Endodermal cell (in vitro differentiated cells): ENCODE data around the gene LAMB3. TPM values are rescaled to one million over a fixed set of nuclear protein-coding genes. Genes with fewer than 3 reads are reported as not detected.
A peak's percentile ranks its signal among the peaks of the same experiment; 100 is the strongest.

Experiments used
- DNase-seq: peaks from one replicate; pipeline ENCODE4 v3.0.0-alpha.2; 2017
- H3K27ac ChIP-seq: 2 replicates; pipeline ENCODE4 v1.5.1; 2013; ENCODE audit warnings: mild to moderate bottlenecking, low read depth, low read length, moderate library complexity
- H3K27me3 ChIP-seq: 2 replicates; pipeline ENCODE4 v1.6.1; 2013; ENCODE audit warnings: mild to moderate bottlenecking, low read length, moderate library complexity; ENCODE audit not compliant: insufficient read depth, control insufficient read depth, poor library complexity, severe bottlenecking
- H3K36me3 ChIP-seq: 2 replicates; pipeline ENCODE4 v1.7.0; 2013; ENCODE audit warnings: mild to moderate bottlenecking, low read length, moderate library complexity; ENCODE audit not compliant: control insufficient read depth, insufficient read depth
- H3K4me1 ChIP-seq: one replicate; pipeline ENCODE4 v1.7.0; 2013; ENCODE audit warnings: low read length; ENCODE audit not compliant: control insufficient read depth, insufficient read depth
- H3K4me3 ChIP-seq: 2 replicates; pipeline ENCODE4 v1.5.1; 2013; ENCODE audit warnings: mild to moderate bottlenecking, low read length, moderate library complexity
- H3K9ac ChIP-seq: 2 replicates; pipeline ENCODE4 v1.6.1; 2013; ENCODE audit warnings: mild to moderate bottlenecking, low read length, moderate library complexity; ENCODE audit not compliant: poor library complexity, severe bottlenecking; ENCODE audit errors: extremely low read depth
- H3K9me3 ChIP-seq: 2 replicates; pipeline ENCODE4 v1.6.1; 2013; ENCODE audit warnings: mild to moderate bottlenecking, low read length, moderate library complexity; ENCODE audit not compliant: control insufficient read depth
- H3K27ac Mint-ChIP-seq: 2 replicates; pipeline ENCODE4 v1.8.0; 2020; ENCODE audit warnings: mixed read lengths
- H3K27me3 Mint-ChIP-seq: 2 replicates; pipeline ENCODE4 v1.8.0; 2021; ENCODE audit warnings: mild to moderate bottlenecking, mixed read lengths; ENCODE audit not compliant: insufficient read depth
- H3K36me3 Mint-ChIP-seq: 2 replicates; pipeline ENCODE4 v1.8.0; 2020; ENCODE audit warnings: low read depth, mixed read lengths
- H3K4me1 Mint-ChIP-seq: 2 replicates; pipeline ENCODE4 v1.8.0; 2020; ENCODE audit warnings: mixed read lengths
- H3K4me3 Mint-ChIP-seq: 2 replicates; pipeline ENCODE4 v1.8.0; 2020; ENCODE audit warnings: mild to moderate bottlenecking, moderate library complexity, mixed read lengths
- H3K9me3 Mint-ChIP-seq: 2 replicates; pipeline ENCODE4 v1.8.0; 2020; ENCODE audit warnings: mild to moderate bottlenecking, mixed read lengths
- WGBS, 2 experiments: methylation state at CpG; one replicate each; pipeline versions ENCODE4 v1.1.5 to v1.1.7; 2013; ENCODE audit warnings: missing lambda C conversion rate in 2 of 2, mixed read lengths in 1 of 2; ENCODE audit not compliant: insufficient coverage in 1 of 2, insufficient read length in 1 of 2; 5-methylcytosine and 5-hydroxymethylcytosine counted together
- microRNA-seq: library from miRNA; unstranded; fragments of <30 nt; microRNA quantifications from one replicate; pipeline ENCODE4 v1.2.0, GENCODE V29; 2020; ENCODE audit warnings: borderline microRNAs expressed
- total RNA-seq, 2 donors: library from RNA; stranded (reverse); fragmentation: NEBNext Ultra II Directional in 1 of 2; extraction: Animal tissue kit (Norgen Biotek cat#: 25700) in 1 of 2; gene quantifications; 2 replicates in 1 of 2; 3 replicates in 1 of 2; pipeline ENCODE4 v1.2.1, GENCODE V29; 2021
- TF ChIP-seq, protein P1 (sequence below): fragments of 200-600 bp; sonication (generic); conservative IDR thresholded peaks from 2 replicates; pipeline ENCODE4 v1.5.0; 2021; ENCODE audit warnings: antibody characterized with exemption, mild to moderate bottlenecking

LAMB3 gene
- total RNA-seq, 2 donors from 2014 or later, result 0.53 to 1.9 TPM

DNA sequence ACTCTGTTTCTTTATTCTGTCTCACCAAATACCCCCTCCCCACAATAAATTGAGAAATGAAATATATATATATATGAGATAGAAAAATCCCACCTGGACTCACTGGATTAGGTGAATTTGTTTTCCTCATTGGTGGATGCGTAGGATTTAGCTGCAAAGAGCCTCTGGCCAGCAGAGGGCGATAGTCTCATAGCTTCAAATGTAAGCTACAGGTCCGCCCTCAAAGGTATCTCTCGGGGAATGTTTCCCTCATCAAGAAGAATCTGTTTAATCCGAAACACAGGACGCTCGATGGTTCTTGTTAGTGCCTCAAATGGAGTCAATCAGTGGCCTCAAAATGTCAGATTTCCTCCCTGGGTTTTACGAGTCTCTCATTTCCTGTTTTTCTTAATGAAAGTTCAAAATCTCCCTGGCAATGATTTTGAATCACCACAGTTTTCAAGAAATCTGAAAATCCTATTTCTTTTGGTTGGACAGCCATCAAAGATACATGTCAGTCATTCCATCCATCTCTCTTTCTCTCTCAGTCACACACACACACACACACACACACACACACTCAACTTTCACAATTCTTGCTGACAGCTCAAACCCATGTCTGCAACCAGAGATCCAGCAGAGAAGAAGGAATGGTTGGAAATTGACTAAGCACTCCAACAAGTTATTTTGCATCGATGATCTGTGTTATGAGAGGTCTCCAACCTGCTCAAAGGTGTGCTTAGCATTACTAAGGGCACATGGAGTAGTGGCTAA lies 82.6 kb downstream of the LAMB3 start:
- TF ChIP-seq, protein P1, sequence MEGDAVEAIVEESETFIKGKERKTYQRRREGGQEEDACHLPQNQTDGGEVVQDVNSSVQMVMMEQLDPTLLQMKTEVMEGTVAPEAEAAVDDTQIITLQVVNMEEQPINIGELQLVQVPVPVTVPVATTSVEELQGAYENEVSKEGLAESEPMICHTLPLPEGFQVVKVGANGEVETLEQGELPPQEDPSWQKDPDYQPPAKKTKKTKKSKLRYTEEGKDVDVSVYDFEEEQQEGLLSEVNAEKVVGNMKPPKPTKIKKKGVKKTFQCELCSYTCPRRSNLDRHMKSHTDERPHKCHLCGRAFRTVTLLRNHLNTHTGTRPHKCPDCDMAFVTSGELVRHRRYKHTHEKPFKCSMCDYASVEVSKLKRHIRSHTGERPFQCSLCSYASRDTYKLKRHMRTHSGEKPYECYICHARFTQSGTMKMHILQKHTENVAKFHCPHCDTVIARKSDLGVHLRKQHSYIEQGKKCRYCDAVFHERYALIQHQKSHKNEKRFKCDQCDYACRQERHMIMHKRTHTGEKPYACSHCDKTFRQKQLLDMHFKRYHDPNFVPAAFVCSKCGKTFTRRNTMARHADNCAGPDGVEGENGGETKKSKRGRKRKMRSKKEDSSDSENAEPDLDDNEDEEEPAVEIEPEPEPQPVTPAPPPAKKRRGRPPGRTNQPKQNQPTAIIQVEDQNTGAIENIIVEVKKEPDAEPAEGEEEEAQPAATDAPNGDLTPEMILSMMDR, result peak; percentile 95
- Mint-ChIP-seq H3K4me3 (no peak overlapping the region), H3K36me3 (no peaks in the 10 kb centered on the region), H3K27me3 (peaks cover 55% of the 10 kb centered on the region), H3K9me3 (no peaks in the 10 kb centered on the region), H3K27ac (no peak overlapping the region), H3K4me1 (peaks cover 5% of the 10 kb centered on the region)
- no peaks in the 10 kb centered on the region for H3K36me3 ChIP-seq
- peaks cover 2% of the 10 kb centered on the region for H3K4me1 ChIP-seq
- H3K27ac ChIP-seq, result no peak overlapping the region
- peak; percentile 94 for DNase-seq
- no peak overlapping the region for H3K9ac ChIP-seq
- 29 to 31% methylated on average over 8 to 9 of the region's 9 CpGs for WGBS, 2 experiments
- peaks cover 33% of the 10 kb centered on the region for H3K27me3 ChIP-seq
- H3K4me3 ChIP-seq, result no peak overlapping the region
- H3K9me3 ChIP-seq, result no peaks in the 10 kb centered on the region

DNA sequence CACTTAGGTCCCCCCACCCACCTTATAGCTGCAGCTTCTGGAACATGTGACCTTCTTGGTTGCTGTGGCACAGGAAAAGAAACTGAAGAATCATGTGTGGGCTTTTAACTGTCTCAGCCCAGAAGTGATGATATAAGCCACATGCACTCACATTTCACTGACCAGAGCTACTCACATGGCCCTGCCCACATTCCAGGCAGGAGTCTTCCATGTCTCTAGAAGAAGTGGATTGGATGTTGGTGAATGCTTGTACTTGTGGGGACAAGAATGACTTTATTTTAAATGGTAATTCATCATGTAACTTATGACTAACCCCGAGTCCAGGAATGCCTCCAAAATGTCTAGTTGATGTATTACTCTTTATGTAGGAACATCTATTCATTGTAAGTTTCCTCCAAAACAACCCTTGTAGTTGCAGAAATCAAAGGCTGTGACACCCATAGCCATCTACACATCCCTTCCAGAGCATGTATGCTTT lies 84.5 kb downstream of the LAMB3 start:
- Histone ChIP-seq H3K27me3 (peaks cover 20% of the 10 kb centered on the region), H3K4me1 (peaks cover 2% of the 10 kb centered on the region), H3K9ac (no peak overlapping the region), H3K27ac (no peak overlapping the region), H3K4me3 (no peak overlapping the region), H3K9me3 (no peaks in the 10 kb centered on the region), H3K36me3 (no peaks in the 10 kb centered on the region)
- Mint-ChIP-seq H3K27ac (no peak overlapping the region), H3K4me3 (no peak overlapping the region), H3K4me1 (peaks cover 5% of the 10 kb centered on the region), H3K9me3 (no peaks in the 10 kb centered on the region), H3K27me3 (peaks cover 41% of the 10 kb centered on the region), H3K36me3 (no peaks in the 10 kb centered on the region)
- no peak for DNase-seq
- WGBS, 2 experiments, result 64% methylated on average over 1 of the region's 1 CpG; no CpG with 5 or more reads in 1 of the 2 experiments
- TF ChIP-seq, protein P1, result no peak

DNA sequence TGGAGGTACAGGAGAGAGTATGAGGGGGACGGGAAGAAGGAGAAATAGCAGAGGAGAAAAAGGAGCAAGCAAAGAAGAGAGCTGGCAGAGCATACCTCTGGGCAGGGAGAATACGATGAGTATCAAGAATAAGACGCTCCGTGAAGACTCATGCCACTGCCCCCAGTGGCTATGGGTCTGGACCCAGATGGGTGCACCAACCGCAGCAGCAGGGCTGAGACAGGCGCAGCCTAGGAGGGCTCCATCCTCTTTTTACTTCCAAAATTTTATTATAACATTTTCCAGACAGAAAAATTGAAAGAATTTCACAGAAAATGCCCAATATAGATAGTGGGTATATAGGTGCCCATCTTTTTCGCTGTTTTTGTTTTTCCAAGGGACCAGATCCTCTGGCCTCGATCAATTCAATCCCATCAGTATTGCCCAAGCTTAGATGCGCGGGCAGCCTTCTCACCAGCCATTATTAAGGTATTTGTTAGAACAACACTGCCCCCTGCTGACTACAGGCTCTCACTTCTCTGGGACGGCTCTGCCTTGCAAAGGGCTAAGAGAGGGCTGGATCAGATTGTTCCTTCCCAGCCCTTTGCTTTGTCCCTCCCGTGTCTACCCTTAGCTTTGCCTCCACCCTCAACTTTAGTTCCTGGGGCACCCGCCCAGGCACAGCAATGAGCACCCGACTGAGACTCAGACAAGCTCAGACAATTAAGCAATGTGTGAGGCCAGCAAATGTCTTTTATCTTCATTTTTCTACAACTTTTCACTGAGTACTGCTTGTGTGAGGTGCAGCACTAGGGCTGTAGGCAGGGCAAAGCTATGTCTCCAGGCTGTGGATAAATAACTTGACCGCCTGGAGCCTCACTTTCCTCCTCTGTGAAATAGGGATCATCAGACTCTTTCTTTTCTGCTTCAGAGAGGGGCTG lies 86.2 kb downstream of the LAMB3 start:
- H3K27me3 ChIP-seq, result peaks cover 20% of the 10 kb centered on the region
- no peak overlapping the region for H3K27ac ChIP-seq
- Mint-ChIP-seq H3K4me1 (peaks cover 15% of the 10 kb centered on the region), H3K27ac (no peak overlapping the region), H3K9me3 (no peaks in the 10 kb centered on the region), H3K4me3 (no peak overlapping the region), H3K36me3 (no peaks in the 10 kb centered on the region), H3K27me3 (peaks cover 28% of the 10 kb centered on the region)
- peaks cover 2% of the 10 kb centered on the region for H3K4me1 ChIP-seq
- TF ChIP-seq, protein P1, result peak; percentile 94
- H3K36me3 ChIP-seq, result no peaks in the 10 kb centered on the region
- H3K9ac ChIP-seq, result no peak overlapping the region
- H3K9me3 ChIP-seq, result no peaks in the 10 kb centered on the region
- 40 to 41% methylated on average over 10 to 15 of the region's 15 CpGs for WGBS, 2 experiments
- peak; percentile 98 for DNase-seq
- no peak overlapping the region for H3K4me3 ChIP-seq

Small RNA genes lying within 50 kb of the gene (microRNA-seq; reads per million reads assigned to microRNA genes)
- not detected for gene MIR4260

Other genes with a start within 250 kb of the LAMB3 start
- 1 to 10 TPM in 1 of 2 donors, under 1 TPM in 1; 0.55 to 2.1 TPM for gene CAMK1G, start 68.7 kb downstream of the LAMB3 start, total RNA-seq
- gene G0S2, start 23.0 kb upstream of the LAMB3 start, total RNA-seq, result not detected
- gene HSD11B1, start 52.4 kb upstream of the LAMB3 start, total RNA-seq, result not detected
- gene TRAF3IP3, start 103.6 kb upstream of the LAMB3 start, total RNA-seq, result not detected
- gene C1orf74, start 132.1 kb upstream of the LAMB3 start, total RNA-seq, result 1 to 10 TPM; 3.1 to 5.4 TPM
- gene IRF6, start 153.7 kb upstream of the LAMB3 start, total RNA-seq, result 10 to 100 TPM; 13.8 to 18.2 TPM
- 1 to 10 TPM; 4.3 to 6.0 TPM for gene UTP25, start 175.5 kb upstream of the LAMB3 start, total RNA-seq